Gastrocnemius medialis (tissue), 4 donors: ENCODE measurements around the gene SMC1B.

ENCODE experiments used
- CTCF ChIP-seq, 5 experiments: fragments of 450-650 bp in 3 of 5; fragments of 200-600 bp in 2 of 5; sonication (generic) in 2 of 5; IDR thresholded peaks in 4 of 5; conservative IDR thresholded peaks in 1 of 5; 1 replicate in 4 of 5; 2 replicates in 1 of 5; pipeline ENCODE4 v1.5.1; 2016 to 2019; ENCODE audit warnings: antibody characterized with exemption in 5 of 5, mild to moderate bottlenecking in 3 of 5, moderate library complexity in 3 of 5
- POLR2A ChIP-seq, 2 donors: fragments of 450-650 bp; IDR thresholded peaks; one replicate each; pipeline ENCODE4 v1.6.1; 2017; ENCODE audit warnings: antibody characterized with exemption in 2 of 2, mild to moderate bottlenecking in 2 of 2, moderate library complexity in 2 of 2

GRCh38 chr22:45329530-45329936, 83.9 kb downstream of the SMC1B start:
- no peak for TF ChIP-seq CTCF (IDR thresholded peaks at IDR 0.05 in 4 of 5, conservative IDR thresholded peaks at IDR 0.05 in 1 of 5)
- TF ChIP-seq POLR2A (IDR thresholded peaks at IDR 0.05): peak; percentile 43 to 49
